Measurements from ENCODE around the gene ZNF774.
"Not testable (repeated sequence)": the region's sequence is repeated elsewhere in the genome, so short reads cannot be mapped to it uniquely, and the experiment has no call there.

The ZNF774 gene

GRCh38 chr15:90352107-90352893, at the start of gene ZNF774:
ZNF774 (plus strand) TSS chr15:90352284; CDS start chr15:90354661, 2,377 bp downstream.
- peak; percentile 70 to 71 for DNase-seq (ENCODE audit: low read depth in 2 of 2)

GRCh38 chr15:90305355-90305754, 46.7 kb upstream of the ZNF774 start:
- not testable (repeated sequence) for DNase-seq (ENCODE audit: low read depth in 2 of 2)

GRCh38 chr15:90305932-90306331, 46.2 kb upstream of the ZNF774 start:
- DNase-seq (ENCODE audit: low read depth in 2 of 2) = no peak

DNA sequence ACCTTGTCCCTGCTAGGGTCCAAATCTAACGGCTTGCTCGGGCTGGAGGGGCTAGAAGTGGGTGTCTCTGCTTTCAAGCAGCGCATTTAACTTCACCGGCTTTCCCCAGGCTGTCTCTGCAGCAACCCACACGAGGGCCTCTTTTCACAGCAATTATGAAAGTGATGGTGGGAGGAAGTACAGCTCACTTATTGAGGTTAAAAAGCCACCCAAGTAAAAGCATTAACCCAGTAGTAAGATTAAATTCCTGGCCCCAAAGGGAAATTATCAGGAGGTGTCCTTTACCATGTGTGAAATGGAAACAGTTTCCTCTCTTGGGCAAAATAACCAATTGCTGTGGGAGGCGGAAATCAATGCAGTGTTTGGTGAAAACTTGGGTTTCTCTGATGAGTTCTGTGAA, 45.5 kb upstream of the ZNF774 start:
- no peak for DNase-seq (ENCODE audit: low read depth in 2 of 2)

DNA sequence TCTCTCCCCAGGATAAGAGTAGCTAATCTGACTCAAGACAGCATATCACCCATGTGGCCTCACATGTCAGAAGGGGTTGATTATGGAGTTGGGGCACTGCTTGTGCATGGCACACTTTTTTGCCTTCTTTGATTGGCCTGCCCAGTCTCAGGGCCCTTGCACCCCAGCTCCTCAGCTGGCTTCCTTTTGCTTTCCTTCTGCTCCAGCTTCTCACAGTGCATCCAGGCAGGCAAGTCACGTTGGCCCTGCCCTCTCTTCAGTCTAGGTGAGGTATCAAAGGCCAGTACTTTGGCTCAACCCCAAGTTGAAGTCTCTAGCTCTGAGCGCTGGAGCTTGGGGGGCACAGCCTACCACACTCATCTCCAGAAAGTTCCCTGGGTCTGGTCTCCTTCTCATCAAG, 44.4 kb upstream of the ZNF774 start:
- no peak for DNase-seq (ENCODE audit: low read depth in 2 of 2)

DNA sequence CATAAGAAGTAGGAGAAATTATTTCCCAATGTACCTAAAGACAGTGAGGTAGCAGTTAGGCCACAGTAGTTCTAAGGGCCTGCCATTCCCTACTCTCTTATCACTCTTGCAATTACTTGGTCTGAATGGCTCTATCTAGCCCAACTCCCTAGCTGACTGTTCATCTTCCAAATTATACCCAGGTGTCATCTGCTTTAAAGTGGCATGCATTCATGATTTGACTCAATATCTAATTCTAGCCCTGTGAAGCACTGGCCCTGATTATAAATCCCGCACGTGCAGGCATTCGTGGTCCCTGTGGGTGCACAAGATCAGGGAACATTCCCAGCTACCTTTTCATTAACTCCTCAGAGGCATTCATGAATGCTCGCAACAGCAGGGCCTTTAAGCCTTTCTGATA, 43.1 kb upstream of the ZNF774 start:
- DNase-seq (ENCODE audit: low read depth in 2 of 2) = no peak

DNA sequence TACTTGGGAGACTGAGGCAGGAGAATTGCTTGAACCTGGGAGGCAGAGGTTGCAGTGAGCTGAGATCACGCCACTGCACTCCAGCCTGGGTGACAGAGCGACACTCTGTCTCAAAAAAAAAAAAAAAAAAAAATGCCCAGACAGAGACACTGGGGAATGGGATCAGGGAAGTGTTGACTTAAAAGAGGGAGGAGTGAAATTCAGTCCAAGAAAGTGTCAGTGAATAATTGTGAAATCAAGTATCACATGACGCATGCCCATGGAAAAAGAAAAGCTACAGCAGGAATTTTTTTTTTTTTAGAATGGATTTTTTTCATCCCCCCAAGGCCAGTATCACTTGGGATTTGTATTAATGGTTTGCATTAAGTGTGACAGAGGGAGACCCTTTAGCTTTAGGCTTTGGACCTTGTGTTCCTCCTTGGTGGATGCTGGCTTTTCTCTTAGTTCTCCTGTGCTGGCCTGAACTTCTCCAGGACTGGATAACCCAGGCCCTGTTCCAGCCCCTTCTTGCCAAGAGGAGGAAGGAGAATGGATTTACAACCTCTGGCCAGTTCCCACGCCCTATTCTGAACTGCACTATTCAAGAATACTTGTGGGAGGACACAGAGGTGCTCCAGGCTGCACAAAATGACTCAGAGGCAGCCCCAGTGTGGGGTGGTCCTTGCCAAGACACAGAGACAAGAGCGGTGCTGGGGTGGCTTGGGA, 36.7 kb upstream of the ZNF774 start:
- DNase-seq (ENCODE audit: low read depth in 2 of 2) = no peak

GRCh38 chr15:90316139-90316538, 35.9 kb upstream of the ZNF774 start:
- DNase-seq (ENCODE audit: low read depth in 2 of 2) = no peak

GRCh38 chr15:90318591-90318990, 33.5 kb upstream of the ZNF774 start:
- DNase-seq (ENCODE audit: low read depth in 2 of 2) = no peak

GRCh38 chr15:90320062-90320884, 31.8 kb upstream of the ZNF774 start:
- peak; percentile 23 to 31 for DNase-seq (ENCODE audit: low read depth in 2 of 2)

- no peak for DNase-seq (ENCODE audit: low read depth in 2 of 2)
Observed at GRCh38 chr15:90320885-90321278, 31.2 kb upstream of the ZNF774 start.

DNA sequence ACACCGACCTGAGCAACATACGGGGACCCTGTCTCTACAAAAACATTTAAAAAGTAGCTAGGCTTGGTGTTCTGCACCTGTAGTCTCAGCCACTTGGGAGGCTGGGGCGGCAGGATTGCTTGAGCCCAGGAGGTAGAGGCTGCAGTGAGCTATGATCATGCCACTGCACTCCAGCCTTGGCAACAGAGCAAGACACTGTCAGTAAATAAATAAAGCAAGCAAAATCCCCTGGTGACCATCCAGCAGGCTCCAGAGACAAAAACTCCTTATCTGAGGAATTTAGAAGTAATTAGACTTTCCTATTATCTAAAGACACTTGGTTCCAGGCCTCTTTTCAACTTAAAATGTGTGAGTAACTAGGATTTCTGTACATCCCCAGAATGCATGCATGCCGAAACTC, 29.5 kb upstream of the ZNF774 start:
- no peak for DNase-seq (ENCODE audit: low read depth in 2 of 2)

DNA sequence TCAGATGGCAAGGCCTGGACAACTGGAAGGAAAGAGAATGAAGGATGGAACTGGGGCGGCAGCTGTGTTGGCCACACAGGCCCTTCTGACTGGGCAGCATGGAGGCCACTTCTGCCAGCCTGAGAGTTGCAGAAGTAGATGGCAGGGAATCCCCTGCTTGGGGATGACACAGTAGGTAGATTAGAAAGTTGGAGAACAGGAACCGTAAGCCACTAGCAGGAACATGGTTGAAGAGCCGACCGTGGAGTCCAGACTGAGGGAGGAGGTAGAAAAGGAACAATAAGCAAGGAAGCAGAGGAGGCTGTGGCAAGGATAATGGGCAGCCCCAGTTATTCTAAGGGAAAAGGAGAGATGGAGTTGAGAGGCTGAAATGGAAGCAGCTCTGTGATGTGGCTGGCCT, 26.4 kb upstream of the ZNF774 start:
- no peak for DNase-seq (ENCODE audit: low read depth in 2 of 2)

GRCh38 chr15:90326441-90326840, 25.6 kb upstream of the ZNF774 start:
- no peak for DNase-seq (ENCODE audit: low read depth in 2 of 2)

DNA sequence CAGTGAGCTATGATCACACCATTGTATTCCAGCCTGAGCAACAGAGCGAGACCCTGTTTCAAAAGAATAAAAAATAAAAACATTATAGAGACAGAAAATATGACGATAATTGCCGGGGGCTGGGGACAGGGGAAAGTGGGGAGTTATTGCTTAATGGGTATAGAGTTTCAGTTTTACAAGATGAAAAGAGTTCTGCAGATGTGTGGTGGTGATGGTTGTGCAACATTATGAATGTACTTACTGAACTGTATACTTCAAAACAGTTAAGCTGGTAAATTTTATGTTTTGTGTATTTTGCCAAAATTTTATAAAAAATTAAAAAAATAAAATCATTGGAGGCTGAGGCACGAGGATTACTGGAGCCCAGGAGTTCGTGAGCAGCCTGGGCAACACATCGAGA, 24.8 kb upstream of the ZNF774 start:
- no peak for DNase-seq (ENCODE audit: low read depth in 2 of 2)

DNA sequence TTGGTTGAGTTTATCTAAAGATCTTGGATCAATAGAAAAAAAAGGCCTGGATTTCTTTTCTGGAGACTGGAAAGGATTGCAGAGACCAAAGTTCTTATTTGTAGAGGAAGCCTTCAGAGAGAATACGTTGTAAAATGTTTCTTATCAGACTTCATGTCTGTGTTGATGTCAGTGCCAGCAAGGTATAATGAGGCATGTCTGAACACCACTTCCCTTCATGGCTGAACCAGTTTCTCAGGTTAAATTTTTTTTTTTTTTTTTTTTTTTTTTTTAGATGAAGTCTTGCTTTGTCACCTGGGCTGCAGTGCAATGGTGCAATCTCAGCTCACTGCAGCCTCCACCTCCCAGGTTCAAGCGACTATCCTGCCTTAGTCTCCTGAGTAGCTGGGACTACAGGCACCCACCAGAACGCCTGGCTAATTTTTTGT, 17.8 kb upstream of the ZNF774 start:
- DNase-seq (ENCODE audit: low read depth in 2 of 2) = no peak

DNA sequence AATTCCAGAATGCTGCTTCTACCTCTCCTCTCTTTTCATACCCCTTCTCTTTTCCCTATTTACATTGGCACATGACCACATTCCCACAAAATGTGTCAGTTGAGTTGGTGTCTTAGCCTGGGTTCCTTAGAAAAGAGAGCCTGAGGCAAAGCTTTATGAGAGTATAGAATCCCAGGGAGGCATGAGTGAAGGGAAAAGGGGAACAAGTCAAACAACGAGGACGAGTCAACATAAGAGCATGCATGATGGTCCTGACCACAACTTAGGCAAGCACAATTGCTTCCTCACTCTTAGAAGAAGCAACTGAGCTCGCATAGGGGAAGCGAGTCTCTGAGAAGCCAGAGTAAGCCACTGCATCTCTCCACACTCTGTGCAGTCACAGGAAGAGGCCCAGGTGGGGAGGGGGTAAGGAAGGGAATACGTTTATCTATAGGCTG, 15.4 kb upstream of the ZNF774 start:
- no peak for DNase-seq (ENCODE audit: low read depth in 2 of 2)

DNA sequence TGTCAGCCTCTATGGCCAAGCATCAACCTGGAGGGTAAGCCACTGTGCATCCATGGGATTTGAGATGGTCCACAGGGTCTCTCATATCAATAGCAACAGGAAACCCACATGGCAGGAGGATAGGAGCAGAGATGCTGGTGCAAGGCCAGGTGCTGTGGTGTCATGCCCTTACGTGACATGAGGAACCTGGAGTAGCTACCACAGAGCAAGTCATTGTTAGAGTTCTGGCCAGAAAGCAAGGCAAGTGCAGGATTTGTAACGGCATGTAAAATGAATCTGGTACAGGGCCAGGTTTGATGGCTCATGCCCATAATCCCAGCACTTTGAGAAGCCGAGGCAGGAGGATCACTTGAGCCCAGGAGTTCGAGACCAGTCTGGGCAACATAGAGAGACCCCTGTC, 14.8 kb upstream of the ZNF774 start:
- DNase-seq (ENCODE audit: low read depth in 2 of 2) = no peak

GRCh38 chr15:90338532-90338931, 13.6 kb upstream of the ZNF774 start:
- no peak for DNase-seq (ENCODE audit: low read depth in 2 of 2)

- no peak for DNase-seq (ENCODE audit: low read depth in 2 of 2)
Observed at GRCh38 chr15:90340345-90340744, 11.7 kb upstream of the ZNF774 start.

DNA sequence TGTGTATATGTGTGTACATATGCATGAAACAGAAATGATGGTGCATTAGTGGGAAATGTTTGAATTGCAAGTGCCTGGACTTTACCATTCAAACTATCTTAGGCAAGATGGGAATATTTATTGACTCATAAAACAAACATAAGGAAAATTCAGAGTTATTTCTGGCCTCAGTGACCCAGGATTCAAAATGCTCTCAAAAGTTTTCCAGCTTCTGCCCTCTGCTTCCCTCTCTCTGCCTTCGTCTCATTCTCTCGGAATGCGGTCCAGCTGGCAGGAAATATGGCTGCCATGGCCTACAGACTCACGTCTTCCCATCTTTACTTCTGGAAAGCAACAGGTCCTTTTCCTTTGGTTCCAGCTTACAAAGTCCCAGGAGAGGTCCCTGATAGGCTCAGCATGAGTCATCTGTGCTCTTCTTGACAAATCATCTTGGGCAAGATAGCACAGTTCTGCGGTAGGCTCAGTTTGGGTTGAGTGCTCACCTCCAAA, 8.7 kb upstream of the ZNF774 start:
- no peak for DNase-seq (ENCODE audit: low read depth in 2 of 2)

DNA sequence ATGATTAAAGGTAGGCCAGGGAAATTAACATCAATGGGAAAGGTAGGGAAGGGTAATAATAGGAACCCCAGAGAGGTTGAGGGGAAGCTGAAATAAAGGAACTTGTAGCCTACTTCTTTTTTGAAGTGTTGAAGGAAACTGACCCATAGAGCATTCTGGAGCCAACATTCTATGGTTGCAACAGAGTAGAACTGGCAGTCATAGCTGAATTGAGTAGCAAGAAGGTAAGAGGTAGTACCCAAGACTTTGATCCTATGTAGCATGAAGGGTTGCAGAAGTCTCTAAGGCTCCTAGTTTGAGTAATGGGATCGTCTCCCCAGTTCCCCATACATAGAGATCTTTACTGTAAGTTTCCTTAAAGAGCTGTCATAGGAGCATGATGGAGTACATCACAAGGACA, 7.4 kb upstream of the ZNF774 start:
- DNase-seq (ENCODE audit: low read depth in 2 of 2) = no peak
